Regular cardiac myocyte (primary cell): ENCODE data around the gene OR52B2. TPM values are rescaled to one million over a fixed set of nuclear protein-coding genes. Genes with fewer than 3 reads are reported as not detected.

ENCODE experiments used
- total RNA-seq: library from RNA; depleted of rRNA; stranded (reverse); fragments of >200 nt; gene quantifications from 2 replicates; pipeline ENCODE4 v1.2.3, GENCODE V29; 2014

The OR52B2 gene
- not detected in 2 replicates for total RNA-seq

DNA sequence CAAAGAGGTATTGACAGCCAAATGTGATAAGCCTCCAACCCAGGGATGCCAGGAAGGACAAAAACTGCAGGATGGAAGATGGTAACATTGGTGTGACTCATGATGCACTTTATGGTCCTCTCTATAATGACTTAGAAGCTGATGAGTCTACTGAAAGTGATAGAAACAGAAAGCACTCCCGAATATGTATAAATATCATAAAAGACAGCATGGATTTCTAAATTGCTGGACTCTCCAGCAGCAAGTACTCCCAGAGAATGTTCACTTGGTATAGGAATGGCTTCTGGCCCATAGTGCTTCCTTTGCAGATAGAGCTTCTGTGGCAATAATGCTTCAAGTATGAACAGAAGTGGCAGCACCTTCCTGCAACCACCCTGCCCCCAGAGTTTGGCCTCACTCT, at the start of gene OR52B2:
TSS of gene OR52B2 (minus strand) at position 101 of the 400 bp plus-strand sequence. CDS start at position 101, 0 bp downstream.

DNA sequence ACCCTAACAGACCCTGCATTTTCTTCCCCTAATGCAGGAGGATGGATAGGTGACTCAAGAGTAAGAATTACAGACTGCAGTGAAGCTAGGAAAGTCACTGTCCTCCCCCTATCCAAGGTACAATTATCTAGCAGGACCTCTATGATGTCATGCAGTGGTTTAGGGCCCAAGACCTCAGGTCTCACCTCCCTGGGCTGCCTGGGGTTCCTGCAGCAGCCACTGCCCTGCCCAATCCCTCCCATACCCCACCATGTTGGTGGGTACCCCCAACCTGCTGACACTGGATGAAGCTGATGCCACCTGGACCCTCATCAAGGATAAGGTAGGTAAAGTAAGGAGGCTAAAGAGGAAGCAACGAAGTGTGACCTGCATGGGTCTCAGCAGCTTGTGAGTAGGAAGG, 35.2 kb upstream of the OR52B2 start, which contains the start of gene C11orf42:
TSS of gene C11orf42 (plus strand) at position 192 of the 400 bp plus-strand sequence. CDS start at position 251, 59 bp downstream.

DNA sequence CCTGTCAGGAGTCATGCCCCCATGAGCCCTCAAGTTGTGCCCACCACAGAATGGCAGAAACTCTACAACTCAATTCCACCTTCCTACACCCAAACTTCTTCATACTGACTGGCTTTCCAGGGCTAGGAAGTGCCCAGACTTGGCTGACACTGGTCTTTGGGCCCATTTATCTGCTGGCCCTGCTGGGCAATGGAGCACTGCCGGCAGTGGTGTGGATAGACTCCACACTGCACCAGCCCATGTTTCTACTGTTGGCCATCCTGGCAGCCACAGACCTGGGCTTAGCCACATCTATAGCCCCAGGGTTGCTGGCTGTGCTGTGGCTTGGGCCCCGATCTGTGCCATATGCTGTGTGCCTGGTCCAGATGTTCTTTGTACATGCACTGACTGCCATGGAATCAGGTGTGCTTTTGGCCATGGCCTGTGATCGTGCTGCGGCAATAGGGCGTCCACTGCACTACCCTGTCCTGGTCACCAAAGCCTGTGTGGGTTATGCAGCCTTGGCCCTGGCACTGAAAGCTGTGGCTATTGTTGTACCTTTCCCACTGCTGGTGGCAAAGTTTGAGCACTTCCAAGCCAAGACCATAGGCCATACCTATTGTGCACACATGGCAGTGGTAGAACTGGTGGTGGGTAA, 29.2 kb upstream of the OR52B2 start, which contains the start of gene OR52W1:
TSS of gene OR52W1 (plus strand) at position 51 of the 637 bp plus-strand sequence. CDS start at position 51, 0 bp downstream.

Other genes with a start within 250 kb of the OR52B2 start
- not detected in 2 replicates for gene OR56A3, start 228.1 kb downstream of the OR52B2 start, total RNA-seq
- not detected in 2 replicates for gene OR56A5, start 201.8 kb downstream of the OR52B2 start, total RNA-seq
- not detected in 2 replicates for gene OR52L1, start 183.3 kb downstream of the OR52B2 start, total RNA-seq
- gene OR56A4, start 163.4 kb downstream of the OR52B2 start, total RNA-seq, result not detected in 2 replicates
- not detected in 2 replicates for gene OR56A1, start 139.6 kb downstream of the OR52B2 start, total RNA-seq
- not detected in 2 replicates for gene OR56B4, start 62.6 kb downstream of the OR52B2 start, total RNA-seq
- not detected in 2 replicates for gene OR52W1, start 28.9 kb upstream of the OR52B2 start, total RNA-seq
- not detected in 2 replicates for gene C11orf42, start 35.2 kb upstream of the OR52B2 start, total RNA-seq
- 7.7 and 10.1 TPM in 2 replicates for gene FHIP1B, start 64.3 kb upstream of the OR52B2 start, total RNA-seq
- gene CNGA4, start 68.8 kb upstream of the OR52B2 start, total RNA-seq, result under 0.01 and 0.19 TPM in 2 replicates
- gene CCKBR, start 89.5 kb upstream of the OR52B2 start, total RNA-seq, result not detected in 2 replicates
- 189 and 198 TPM in 2 replicates for gene CAVIN3, start 150.2 kb upstream of the OR52B2 start, total RNA-seq
- gene SMPD1, start 220.1 kb upstream of the OR52B2 start, total RNA-seq, result 39.1 and 57.2 TPM in 2 replicates
- gene APBB1, start 248.8 kb upstream of the OR52B2 start, total RNA-seq, result 34.5 and 53.3 TPM in 2 replicates